ES-I3 (cell line): ENCODE data around the gene RIMS3.

ENCODE experiments used
- H3K36me3 ChIP-seq: 2 replicates; pipeline ENCODE4 v1.6.1; 2013; ENCODE audit warnings: mild to moderate bottlenecking, low read length, control low read depth, moderate library complexity; ENCODE audit not compliant: insufficient read depth
- H3K4me1 ChIP-seq: 2 replicates; pipeline ENCODE4 v1.6.1; 2013; ENCODE audit warnings: mild to moderate bottlenecking, control low read depth, low read length; ENCODE audit not compliant: insufficient read depth
- H3K9ac ChIP-seq: 2 replicates; pipeline ENCODE4 v1.6.1; 2013; ENCODE audit warnings: low read depth, mild to moderate bottlenecking, low read length, moderate library complexity
- H3K9me3 ChIP-seq: 2 replicates; pipeline ENCODE4 v1.6.1; 2013; ENCODE audit warnings: mild to moderate bottlenecking, low read length, moderate library complexity; ENCODE audit not compliant: control insufficient read depth, insufficient read depth

The RIMS3 gene

DNA sequence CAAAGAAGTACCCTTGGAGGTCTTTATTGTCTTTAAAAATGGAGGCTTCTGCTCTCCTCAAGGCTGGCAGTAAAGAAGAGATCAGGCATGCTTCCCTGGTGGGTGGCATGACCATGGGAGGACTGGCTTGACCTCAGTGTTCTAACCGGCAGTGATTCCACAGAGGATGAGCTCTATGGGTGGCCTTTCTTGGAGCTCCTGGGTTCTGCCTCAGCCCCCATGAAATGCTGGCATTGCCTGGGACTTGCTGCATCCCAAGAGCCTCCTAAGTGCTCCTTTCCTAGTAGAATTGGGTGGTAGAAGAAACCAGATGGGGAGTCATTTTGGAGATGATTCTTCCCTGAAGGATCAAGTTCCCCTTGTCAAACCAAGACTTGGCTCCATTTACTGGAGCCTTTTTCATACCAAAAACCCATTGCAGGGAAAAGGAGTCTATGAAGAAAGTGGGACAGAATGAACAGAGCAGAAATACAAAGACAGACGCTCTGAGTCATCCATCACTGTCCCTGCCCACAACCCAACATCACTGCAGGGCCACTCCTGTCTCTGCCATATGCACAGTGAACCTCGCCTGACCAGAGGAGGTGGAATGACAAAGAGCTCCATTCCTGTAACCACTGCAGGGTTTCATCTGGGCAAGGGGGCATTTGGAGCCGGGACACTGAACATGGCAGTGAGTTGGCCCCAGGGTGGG, 42.4 kb downstream of the RIMS3 start:
- Histone ChIP-seq H3K9ac (no peak overlapping the region), H3K4me1 (no peaks in the 10 kb centered on the region), H3K9me3 (no peaks in the 10 kb centered on the region), H3K36me3 (peaks cover 2% of the 10 kb centered on the region; the same call in 1 of the 2 replicates)

DNA sequence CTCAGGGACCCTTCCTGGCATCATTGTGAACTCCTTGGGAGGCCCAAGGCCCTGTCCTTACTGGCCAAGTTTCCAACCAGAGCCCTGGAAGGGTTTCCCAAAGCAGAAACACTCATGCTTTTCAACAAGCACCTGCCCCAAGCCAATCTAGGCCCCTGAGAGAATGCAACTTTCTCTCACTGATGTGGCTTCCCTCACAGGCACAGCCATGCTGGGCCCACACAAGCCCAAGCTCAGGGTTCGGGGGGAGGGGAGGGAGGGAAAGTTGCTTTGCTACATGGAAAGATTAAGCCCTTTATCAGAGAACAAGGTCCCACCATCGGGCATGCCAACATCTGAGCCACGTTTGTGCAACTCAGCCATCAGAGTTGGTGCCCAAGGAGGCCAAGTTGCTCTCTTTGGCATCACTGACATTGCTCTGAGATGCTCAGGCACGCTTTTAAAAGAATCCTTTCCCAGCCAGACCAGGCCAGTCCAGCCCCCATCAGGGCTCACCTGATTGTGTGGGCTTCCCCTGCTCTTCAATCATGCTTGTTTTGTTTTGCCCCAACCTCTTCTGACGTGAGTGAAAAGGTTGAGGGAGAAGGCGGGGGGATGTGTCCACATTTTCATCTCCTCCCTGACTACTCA, 43.5 kb downstream of the RIMS3 start:
- no peaks in the 10 kb centered on the region for H3K36me3 ChIP-seq

DNA sequence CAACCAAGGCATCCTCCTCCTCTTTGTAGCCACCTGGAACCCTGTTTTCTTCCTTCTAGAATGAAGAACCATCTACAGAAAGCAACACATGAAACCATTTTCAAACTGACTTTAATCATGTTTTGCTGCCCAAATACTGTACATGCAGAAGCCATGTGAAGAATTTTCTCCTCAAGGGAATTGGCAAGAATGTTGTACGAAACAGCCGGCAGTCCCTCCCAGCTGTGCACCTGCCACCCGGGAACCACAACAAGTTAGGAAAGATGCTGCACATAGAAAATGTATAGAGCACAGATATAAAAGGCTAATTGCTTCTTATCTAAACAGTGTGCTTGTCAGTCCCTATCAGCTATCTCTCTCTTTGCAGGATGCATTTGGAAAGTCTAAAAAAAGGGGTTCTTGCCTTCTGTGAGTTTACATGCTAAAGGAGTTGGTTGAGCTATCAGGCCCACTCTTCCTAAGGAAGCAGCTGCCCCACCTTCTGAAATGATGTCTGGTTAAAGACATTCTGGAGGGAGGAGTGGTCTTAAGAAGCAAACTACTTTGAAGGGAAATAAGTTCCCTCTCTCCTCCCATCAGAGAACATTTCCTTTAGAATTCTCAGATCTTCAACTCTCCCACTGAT, 44.8 kb downstream of the RIMS3 start:
- Histone ChIP-seq H3K4me1 (no peaks in the 10 kb centered on the region), H3K9ac (no peak overlapping the region), H3K9me3 (no peaks in the 10 kb centered on the region), H3K36me3 (no peaks in the 10 kb centered on the region)

More for the DNA sequence above, 43.5 kb downstream of the RIMS3 start:
- Histone ChIP-seq H3K4me1 (no peaks in the 10 kb centered on the region), H3K9ac (no peak overlapping the region), H3K9me3 (no peaks in the 10 kb centered on the region)

DNA sequence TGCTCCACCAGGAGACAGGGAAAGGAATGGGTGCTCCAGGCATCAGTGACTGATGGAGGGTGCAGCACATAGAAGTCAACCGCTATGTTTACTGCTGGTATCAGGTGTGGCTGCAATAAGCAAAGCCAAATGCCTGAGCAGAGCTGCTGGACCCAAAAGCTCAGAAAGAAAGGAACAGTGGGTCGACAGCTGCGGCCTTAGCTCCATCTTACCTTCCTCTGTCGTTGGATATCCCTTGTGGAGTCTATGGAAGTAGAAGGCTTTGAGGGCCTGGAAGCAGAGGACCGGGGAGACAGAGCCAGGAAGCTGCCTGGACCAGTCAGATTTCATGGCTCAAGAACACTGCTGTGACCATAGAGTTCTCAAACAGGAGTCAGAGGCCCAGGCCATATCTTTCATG, 45.3 kb downstream of the RIMS3 start:
- H3K36me3 ChIP-seq: no peaks in the 10 kb centered on the region
- no peaks in the 10 kb centered on the region for H3K9me3 ChIP-seq
- H3K4me1 ChIP-seq: no peaks in the 10 kb centered on the region
- H3K9ac ChIP-seq: no peak overlapping the region

DNA sequence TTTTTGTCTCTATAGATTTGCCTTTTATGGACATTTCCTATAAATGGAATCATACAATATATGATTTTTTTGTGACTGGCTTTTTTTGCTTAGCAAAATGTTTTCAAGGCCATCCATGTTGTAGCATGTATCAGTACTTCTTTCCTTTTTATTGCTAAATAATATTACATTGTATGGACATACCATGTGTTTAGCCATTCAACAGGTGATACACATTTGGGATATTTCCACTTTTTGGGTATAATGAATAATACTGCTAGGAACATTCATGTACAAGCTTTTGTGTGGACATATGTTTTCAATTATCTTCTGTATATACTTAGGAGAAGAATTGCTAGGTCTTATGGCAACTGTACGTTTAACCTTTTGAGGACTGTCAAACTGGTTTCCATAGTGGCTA, 47.4 kb downstream of the RIMS3 start:
- Histone ChIP-seq H3K9me3 (no peaks in the 10 kb centered on the region), H3K36me3 (no peaks in the 10 kb centered on the region), H3K9ac (no peak overlapping the region), H3K4me1 (no peaks in the 10 kb centered on the region)

DNA sequence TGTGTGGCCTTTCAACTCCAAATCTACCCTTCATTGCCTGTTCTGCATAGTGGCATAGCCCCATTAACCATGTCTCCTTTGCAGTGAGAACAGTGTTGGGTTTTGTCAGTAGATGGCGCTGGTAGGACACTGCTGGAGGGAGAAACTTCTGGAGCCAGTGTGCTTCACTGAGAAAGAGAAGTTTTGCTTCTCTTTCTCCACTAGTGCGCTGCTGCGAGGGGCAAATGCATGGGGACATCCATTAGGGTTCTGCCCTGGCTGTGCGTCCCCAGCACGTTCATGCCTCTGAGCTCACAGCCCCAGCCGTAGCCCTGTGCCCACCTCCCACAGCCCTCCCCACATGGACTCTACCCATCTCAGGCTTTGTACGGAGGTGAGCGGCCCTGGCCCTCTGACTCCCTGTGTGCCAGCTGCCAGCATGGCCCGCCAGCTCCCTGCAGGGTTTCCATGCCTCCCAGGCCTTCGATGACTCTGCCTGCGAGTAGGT, 53.1 kb downstream of the RIMS3 start:
- Histone ChIP-seq H3K9ac (no peak overlapping the region), H3K4me1 (no peaks in the 10 kb centered on the region), H3K36me3 (no peaks in the 10 kb centered on the region), H3K9me3 (no peaks in the 10 kb centered on the region)

DNA sequence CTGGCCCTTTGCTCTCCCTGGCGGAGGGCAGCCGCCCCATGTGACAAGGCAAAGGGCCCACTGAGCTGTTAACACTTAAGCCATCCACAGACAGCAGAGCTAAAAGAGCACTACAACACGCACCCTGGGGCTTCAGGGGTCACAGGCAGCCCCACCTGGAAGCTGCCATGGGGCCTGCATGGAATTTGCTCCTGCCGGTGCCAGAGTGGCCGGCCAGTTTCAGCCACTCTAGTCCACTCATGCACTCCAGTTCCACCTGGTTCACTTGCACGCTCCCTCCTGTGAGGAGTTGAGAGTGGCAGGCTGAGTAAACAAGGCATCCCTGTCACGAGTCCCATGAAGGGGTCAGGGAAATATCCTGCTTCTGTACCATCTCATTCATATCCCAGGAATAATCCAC, 55.3 kb downstream of the RIMS3 start:
- Histone ChIP-seq H3K4me1 (no peaks in the 10 kb centered on the region), H3K36me3 (no peaks in the 10 kb centered on the region), H3K9me3 (no peaks in the 10 kb centered on the region), H3K9ac (no peak overlapping the region)

DNA sequence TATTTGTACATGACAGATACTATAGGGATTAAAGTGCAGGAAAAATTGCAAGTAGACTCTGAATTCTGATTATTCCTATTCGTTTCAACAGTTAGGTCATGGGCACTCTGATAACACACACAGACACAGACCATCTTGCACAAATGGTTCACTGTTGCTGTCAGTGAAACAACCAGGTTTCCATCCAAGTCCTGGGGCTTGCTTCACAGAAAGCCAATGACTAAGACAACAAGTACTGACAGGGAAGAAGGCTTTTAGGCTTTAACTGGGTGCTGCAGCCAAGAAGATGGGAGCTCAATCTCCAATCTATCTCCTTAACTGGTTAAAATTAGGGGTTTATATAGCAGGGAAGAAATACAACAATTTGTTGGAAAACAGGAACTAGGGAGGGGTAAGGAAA, 57.6 kb downstream of the RIMS3 start:
- Histone ChIP-seq H3K9ac (no peak overlapping the region), H3K4me1 (no peaks in the 10 kb centered on the region), H3K9me3 (no peaks in the 10 kb centered on the region), H3K36me3 (no peaks in the 10 kb centered on the region)

DNA sequence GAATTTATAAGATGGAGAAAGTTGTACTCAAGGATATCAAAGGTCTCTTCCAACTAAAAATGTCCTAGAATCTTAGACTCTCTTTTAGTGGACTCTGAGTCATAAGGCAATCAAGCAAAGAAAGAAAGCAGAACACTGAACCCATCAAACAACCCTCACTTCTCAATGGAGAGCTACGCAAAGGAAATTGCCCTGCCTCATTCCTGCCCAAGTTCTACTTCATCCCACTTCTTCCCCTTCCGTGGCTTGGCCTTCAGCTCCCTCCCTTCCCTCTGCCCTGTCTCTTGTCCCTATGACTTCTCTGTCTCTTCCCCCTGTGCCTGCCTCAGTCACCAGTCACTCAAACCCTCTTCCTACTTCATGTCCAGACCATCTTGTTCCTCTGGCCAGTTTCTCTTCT, 58.5 kb downstream of the RIMS3 start:
- no peaks in the 10 kb centered on the region for H3K36me3 ChIP-seq
- no peaks in the 10 kb centered on the region for H3K4me1 ChIP-seq
- no peaks in the 10 kb centered on the region for H3K9me3 ChIP-seq
- H3K9ac ChIP-seq: no peak overlapping the region

DNA sequence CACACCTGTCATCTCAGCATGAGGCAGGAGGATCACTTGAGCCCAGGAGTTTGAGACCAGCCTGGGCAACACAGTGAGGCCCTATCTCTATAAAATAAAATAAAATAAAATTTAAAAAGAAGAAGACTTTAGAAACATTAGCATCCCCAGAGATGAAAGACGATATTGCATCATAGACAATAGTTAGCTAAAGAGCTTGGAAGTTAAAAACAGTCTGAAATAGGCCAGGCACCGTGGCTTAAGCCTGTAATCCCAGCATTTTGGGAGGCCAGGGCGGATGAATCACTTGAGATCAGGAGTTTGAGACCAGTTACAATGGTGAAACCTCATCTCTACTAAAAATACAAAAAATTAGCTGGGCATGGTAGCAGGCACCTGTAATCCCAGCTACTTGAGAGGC, 59.3 kb downstream of the RIMS3 start:
- no peaks in the 10 kb centered on the region for H3K36me3 ChIP-seq
- H3K9me3 ChIP-seq: no peaks in the 10 kb centered on the region
- H3K9ac ChIP-seq: no peak overlapping the region
- no peaks in the 10 kb centered on the region for H3K4me1 ChIP-seq

DNA sequence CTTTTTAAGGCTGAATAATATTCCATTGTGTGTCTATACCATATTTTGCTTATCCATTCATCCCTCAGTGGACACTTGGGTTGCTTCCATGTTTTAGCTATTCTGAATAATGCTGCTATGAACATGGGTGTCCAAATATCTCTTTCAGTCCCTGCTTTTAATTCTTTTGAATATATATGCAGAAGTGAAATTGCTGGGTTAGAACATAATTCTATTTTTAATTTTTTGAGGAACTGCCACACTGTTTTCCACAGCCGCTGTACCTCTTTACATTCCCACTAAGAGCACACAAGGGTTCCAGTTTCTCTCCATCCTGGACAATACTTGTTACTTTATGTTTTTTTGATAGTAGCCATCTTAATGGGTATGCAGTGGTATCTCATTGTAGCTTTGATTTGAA, 65.6 kb downstream of the RIMS3 start:
- peaks cover 6% of the 10 kb centered on the region; the same call in 1 of the 2 replicates for H3K9me3 ChIP-seq
- no peaks in the 10 kb centered on the region for H3K36me3 ChIP-seq
- no peaks in the 10 kb centered on the region for H3K4me1 ChIP-seq
- no peak overlapping the region for H3K9ac ChIP-seq

DNA sequence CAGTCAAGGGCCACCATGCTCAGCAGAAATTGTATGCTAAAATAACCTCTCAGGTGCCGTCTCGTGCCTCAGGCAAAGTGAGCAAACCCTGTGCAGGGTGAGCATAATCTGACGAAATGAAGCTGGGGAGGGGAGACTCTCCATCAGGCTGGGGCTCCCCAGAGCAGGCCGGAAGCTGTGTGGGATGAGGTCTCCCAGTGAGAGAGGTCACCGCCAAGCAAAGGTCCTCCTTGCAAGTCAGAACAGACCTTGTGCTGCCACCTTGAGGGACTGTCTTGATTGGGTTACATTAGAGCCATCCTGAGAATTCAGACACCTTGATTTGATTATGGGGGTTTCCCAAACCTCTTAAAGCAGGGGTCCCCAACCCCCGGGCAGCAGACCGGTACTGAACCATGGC, 69.9 kb downstream of the RIMS3 start:
- no peak overlapping the region for H3K9ac ChIP-seq
- H3K9me3 ChIP-seq: peaks cover 6% of the 10 kb centered on the region; the same call in 1 of the 2 replicates
- no peaks in the 10 kb centered on the region for H3K4me1 ChIP-seq
- no peaks in the 10 kb centered on the region for H3K36me3 ChIP-seq

DNA sequence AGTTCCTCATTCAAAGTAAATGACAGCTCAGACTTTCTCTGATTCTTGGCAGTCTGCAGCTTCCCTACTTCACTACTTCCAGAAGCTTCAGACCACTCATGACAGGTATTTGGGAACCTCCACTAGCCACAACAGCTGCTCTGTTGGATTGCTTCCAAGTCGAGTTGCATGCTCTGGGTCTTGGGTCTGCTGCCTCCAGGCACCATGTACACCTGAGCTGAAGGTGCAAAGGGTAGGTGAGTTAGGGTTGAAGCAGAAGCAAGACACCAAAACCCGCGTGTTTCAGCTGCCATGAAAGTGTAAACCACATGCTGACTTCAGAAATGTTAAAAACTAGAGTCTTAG, 71.3 kb downstream of the RIMS3 start:
- Histone ChIP-seq H3K9ac (no peak overlapping the region), H3K36me3 (no peaks in the 10 kb centered on the region), H3K9me3 (peaks cover 6% of the 10 kb centered on the region; the same call in 1 of the 2 replicates), H3K4me1 (no peaks in the 10 kb centered on the region)

DNA sequence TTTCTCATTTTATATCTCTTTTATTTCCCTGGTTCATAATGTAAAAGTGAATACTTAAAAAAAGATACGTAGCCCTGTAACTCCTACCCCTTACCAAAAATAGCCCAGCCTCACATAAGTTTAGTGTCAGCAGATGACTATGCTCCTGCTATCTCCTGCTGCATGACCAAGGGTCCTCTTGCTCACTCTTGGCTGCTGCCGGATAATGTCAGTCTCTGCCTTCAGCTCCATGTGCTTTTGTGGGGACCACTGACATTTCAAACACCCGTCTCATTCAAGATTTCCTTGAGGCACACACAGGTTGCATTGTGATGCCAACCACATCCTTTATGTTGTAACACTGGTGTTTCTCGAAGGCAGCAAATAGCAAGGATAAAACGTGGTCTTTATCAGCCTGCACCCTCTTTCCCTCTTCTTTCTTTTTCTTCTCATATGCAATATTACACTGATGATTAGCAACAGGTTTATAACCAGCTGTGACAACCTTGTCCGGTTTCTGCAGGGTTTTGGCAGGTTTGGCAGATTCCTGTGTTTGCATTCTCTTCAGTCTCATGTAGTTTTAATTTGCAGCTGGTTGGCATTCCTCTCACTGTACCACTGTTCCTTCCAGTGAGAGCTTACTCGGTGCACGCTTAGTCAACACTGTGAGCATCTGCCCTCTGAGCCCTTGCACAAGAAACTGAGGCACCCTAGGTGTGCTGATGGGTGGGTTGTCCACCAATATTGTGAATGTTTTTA, 71.9 kb downstream of the RIMS3 start:
- peaks cover 6% of the 10 kb centered on the region; the same call in 1 of the 2 replicates for H3K9me3 ChIP-seq

More for the DNA sequence above, 71.9 kb downstream of the RIMS3 start:
- Histone ChIP-seq H3K4me1 (no peaks in the 10 kb centered on the region), H3K9ac (no peak overlapping the region), H3K36me3 (no peaks in the 10 kb centered on the region)
